Limb (tissue), 2 donors: ENCODE results near the gene RAD23A.
A peak's percentile ranks its signal among the peaks of the same experiment; 100 is the strongest.

ENCODE experiments used
- DNase-seq, 2 donors: peaks; one replicate each; pipeline ENCODE4 v3.0.0-alpha.2; 2016; ENCODE audit errors: extremely low spot score in 2 of 2

The RAD23A gene

GRCh38 chr19:13002166-13002898, 56.7 kb downstream of the RAD23A start:
- peak; percentile 82 to 92 for DNase-seq

GRCh38 chr19:13003081-13003480, 57.4 kb downstream of the RAD23A start:
- DNase-seq: no peak
